Natural killer cell (primary cell): ENCODE data around the gene ZMIZ1. TPM values are rescaled to one million over a fixed set of nuclear protein-coding genes. Genes with fewer than 3 reads are reported as not detected.
A peak's percentile ranks its signal among the peaks of the same experiment; 100 is the strongest.

Source experiments
- ATAC-seq, 3 donors: fragments of 150-1000 bp in 2 of 3; fragments of 200-7000 bp in 1 of 3; cut with Tn5 transposase; 1 replicate in 1 of 3; 2 replicates in 2 of 3; pipeline ENCODE4 v1.10.0; 2021; ENCODE audit warnings: mild to moderate bottlenecking in 2 of 3, moderate library complexity in 2 of 3
- DNase-seq, 2 donors: peaks; one replicate each; pipeline versions ENCODE4 v3.0.0 to v3.0.0-alpha.2; 2013 to 2021; ENCODE audit warnings: mixed read lengths in 1 of 2
- H3K27ac ChIP-seq: one replicate; pipeline ENCODE4 v1.5.1; 2013; ENCODE audit warnings: mild to moderate bottlenecking, low read length
- H3K27me3 ChIP-seq: one replicate; pipeline ENCODE4 v1.6.1; 2013; ENCODE audit warnings: low read length; ENCODE audit not compliant: control insufficient read depth, insufficient read depth
- H3K36me3 ChIP-seq: one replicate; pipeline ENCODE4 v1.6.1; 2013; ENCODE audit warnings: low read length; ENCODE audit not compliant: control insufficient read depth, insufficient read depth
- H3K4me1 ChIP-seq: one replicate; pipeline ENCODE4 v1.6.1; 2013; ENCODE audit warnings: low read length; ENCODE audit not compliant: control insufficient read depth, insufficient read depth
- H3K4me3 ChIP-seq: one replicate; pipeline ENCODE4 v1.5.1; 2013; ENCODE audit warnings: low read length
- H3K9me3 ChIP-seq: one replicate; pipeline ENCODE4 v1.6.1; 2013; ENCODE audit warnings: low read length; ENCODE audit not compliant: control insufficient read depth, insufficient read depth
- H3K27ac Mint-ChIP-seq, 2 donors: one replicate each; pipeline ENCODE4 v1.8.0; 2022; ENCODE audit warnings: mild to moderate bottlenecking in 2 of 2, mixed read lengths in 2 of 2, moderate library complexity in 1 of 2
- H3K27me3 Mint-ChIP-seq, 2 donors: one replicate each; pipeline ENCODE4 v1.8.0; 2022; ENCODE audit warnings: low read depth in 2 of 2, mixed read lengths in 2 of 2
- H3K36me3 Mint-ChIP-seq: one replicate; pipeline ENCODE4 v1.8.0; 2022; ENCODE audit warnings: mixed read lengths
- H3K4me1 Mint-ChIP-seq, 2 donors: one replicate each; pipeline ENCODE4 v1.8.0; 2022; ENCODE audit warnings: mixed read lengths in 2 of 2
- H3K4me3 Mint-ChIP-seq: one replicate; pipeline ENCODE4 v1.8.0; 2022; ENCODE audit warnings: mild to moderate bottlenecking, moderate library complexity, mixed read lengths
- H3K9me3 Mint-ChIP-seq, 2 donors: one replicate each; pipeline ENCODE4 v1.8.0; 2022; ENCODE audit warnings: mixed read lengths in 2 of 2
- WGBS: methylation state at CpG from one replicate; pipeline ENCODE4 v1.1.7; 2013; ENCODE audit warnings: missing lambda C conversion rate; ENCODE audit not compliant: insufficient coverage; 5-methylcytosine and 5-hydroxymethylcytosine counted together
- intact Hi-C: fragments of 100-400 bp; cut with micrococcal nuclease; formaldehyde crosslinking; loops from one replicate; pipeline ENCODE4 v1.14.2; 2022
- total RNA-seq, 4 donors: library from RNA; stranded (reverse); fragments of 120-200 nt in 1 of 4; gene quantifications; one replicate each; pipeline versions ENCODE4 v1.2.3 to v1.2.4, GENCODE V29; 2013 to 2022
- TF ChIP-seq, protein P1 (sequence below): fragments of 200-600 bp; IDR thresholded peaks from one replicate; pipeline ENCODE4 v1.8.0; 2022; ENCODE audit warnings: antibody characterized with exemption

The ZMIZ1 gene
- total RNA-seq, 3 donors from 2014 or later (not counting 1 experiment from before 2014, with no cell fraction given), result 36.5 to 51.5 (median 37.9) TPM

DNA sequence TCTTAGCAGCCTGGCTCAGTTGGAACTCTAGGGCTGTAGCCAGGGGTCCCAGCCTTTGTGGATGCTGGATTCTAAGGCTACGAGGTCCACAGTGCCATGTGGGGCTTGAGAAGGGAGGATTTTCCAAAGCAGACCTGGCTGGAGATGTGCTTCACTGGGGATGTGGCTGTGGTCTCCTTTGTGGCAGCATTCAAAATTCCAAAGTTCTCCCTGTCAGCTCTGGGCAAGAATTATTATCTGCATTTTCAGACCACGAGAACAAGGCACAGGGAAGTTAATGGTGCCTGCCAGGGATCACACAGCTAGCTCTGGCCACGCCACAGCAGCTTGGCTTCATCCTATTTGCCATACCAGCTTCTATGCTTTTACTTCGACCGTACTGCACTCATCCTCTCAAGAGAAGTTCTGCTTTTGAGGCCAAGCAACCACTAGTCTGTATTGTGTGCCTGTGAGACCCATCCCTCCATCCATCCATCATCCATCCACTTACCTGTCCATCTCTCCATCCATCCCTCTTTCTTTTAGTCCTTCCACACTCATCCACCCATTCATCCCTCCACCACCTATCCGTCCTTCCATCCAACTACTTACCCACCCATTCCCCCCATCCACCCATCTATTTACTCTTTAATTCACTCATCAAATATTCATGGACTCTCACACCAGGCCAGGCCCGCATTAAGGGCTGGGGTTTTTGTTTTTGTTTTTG is 71.5 kb downstream of the ZMIZ1 start:
- Mint-ChIP-seq H3K36me3 (no peaks in the 10 kb centered on the region), H3K4me1 (peaks cover 55 to 90% of the 10 kb centered on the region in 2 donors), H3K27ac (peak overlapping the region; percentile 2 to 94), H3K9me3 (no peaks in the 10 kb centered on the region), H3K4me3 (peak overlapping the region; percentile 6), H3K27me3 (no peaks in the 10 kb centered on the region)
- H3K36me3 ChIP-seq, result peaks cover 2% of the 10 kb centered on the region
- H3K27ac ChIP-seq, result no peak overlapping the region
- TF ChIP-seq, protein P1, sequence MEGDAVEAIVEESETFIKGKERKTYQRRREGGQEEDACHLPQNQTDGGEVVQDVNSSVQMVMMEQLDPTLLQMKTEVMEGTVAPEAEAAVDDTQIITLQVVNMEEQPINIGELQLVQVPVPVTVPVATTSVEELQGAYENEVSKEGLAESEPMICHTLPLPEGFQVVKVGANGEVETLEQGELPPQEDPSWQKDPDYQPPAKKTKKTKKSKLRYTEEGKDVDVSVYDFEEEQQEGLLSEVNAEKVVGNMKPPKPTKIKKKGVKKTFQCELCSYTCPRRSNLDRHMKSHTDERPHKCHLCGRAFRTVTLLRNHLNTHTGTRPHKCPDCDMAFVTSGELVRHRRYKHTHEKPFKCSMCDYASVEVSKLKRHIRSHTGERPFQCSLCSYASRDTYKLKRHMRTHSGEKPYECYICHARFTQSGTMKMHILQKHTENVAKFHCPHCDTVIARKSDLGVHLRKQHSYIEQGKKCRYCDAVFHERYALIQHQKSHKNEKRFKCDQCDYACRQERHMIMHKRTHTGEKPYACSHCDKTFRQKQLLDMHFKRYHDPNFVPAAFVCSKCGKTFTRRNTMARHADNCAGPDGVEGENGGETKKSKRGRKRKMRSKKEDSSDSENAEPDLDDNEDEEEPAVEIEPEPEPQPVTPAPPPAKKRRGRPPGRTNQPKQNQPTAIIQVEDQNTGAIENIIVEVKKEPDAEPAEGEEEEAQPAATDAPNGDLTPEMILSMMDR, result no peak
- H3K4me3 ChIP-seq, result no peak overlapping the region
- H3K4me1 ChIP-seq, result peaks cover 80% of the 10 kb centered on the region
- WGBS, result 84% methylated on average over 7 of the region's 7 CpGs
- DNase-seq (no peak), ATAC-seq (no peak)
- H3K9me3 ChIP-seq, result no peaks in the 10 kb centered on the region
- H3K27me3 ChIP-seq, result no peaks in the 10 kb centered on the region
- intact Hi-C loops, result no loop called here

DNA sequence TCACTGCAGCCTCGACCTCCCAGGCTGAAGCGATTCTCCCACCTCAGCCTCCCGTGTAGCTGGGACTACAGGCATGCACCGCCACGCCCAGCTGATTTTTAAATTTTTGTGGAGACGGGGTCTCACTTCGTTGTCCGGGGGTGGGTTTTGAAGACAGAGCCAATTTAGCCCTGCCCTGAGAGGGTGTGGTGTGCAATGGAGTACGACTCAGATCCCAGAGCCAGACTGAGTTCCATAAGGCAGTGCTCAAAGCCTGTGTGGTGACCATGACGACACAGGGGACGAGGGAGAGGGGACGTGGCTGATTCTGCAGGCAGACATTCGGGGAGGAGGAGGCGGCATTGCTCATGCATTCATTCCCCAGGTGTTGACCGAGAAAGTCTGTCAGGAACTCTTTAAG is 72.1 kb downstream of the ZMIZ1 start:
- WGBS, result 93% methylated on average over 15 of the region's 15 CpGs
- Histone ChIP-seq H3K36me3 (peaks cover 2% of the 10 kb centered on the region), H3K9me3 (no peaks in the 10 kb centered on the region), H3K27me3 (no peaks in the 10 kb centered on the region), H3K4me1 (peaks cover 80% of the 10 kb centered on the region), H3K4me3 (no peak overlapping the region), H3K27ac (no peak overlapping the region)
- Mint-ChIP-seq H3K27me3 (no peaks in the 10 kb centered on the region), H3K9me3 (no peaks in the 10 kb centered on the region), H3K27ac (peak overlapping the region in 1 of 2 donors; percentile 94), H3K36me3 (no peaks in the 10 kb centered on the region), H3K4me1 (peaks cover 59 to 93% of the 10 kb centered on the region in 2 donors), H3K4me3 (no peak overlapping the region)
- intact Hi-C loops, result no loop called here
- ATAC-seq (no peak), DNase-seq (no peak)
- TF ChIP-seq, protein P1, result no peak

GRCh38 chr10:79142064-79142491 is 73.3 kb downstream of the ZMIZ1 start:
- no peaks in the 10 kb centered on the region for H3K27me3 Mint-ChIP-seq
- intact Hi-C loops, result no loop called here
- DNase-seq, result no peak
- peaks cover 54 to 93% of the 10 kb centered on the region in 2 donors for H3K4me1 Mint-ChIP-seq
- H3K9me3 Mint-ChIP-seq, result no peaks in the 10 kb centered on the region
- Histone ChIP-seq H3K4me1 (peaks cover 80% of the 10 kb centered on the region), H3K27ac (no peak overlapping the region), H3K36me3 (peaks cover 2% of the 10 kb centered on the region), H3K9me3 (no peaks in the 10 kb centered on the region), H3K27me3 (no peaks in the 10 kb centered on the region), H3K4me3 (no peak overlapping the region)
- TF ChIP-seq, protein P1, result no peak
- 89% methylated on average over 10 of the region's 10 CpGs for WGBS
- H3K36me3 Mint-ChIP-seq, result no peaks in the 10 kb centered on the region
- H3K27ac Mint-ChIP-seq, result peak overlapping the region in 1 of 2 donors; percentile 9
- no peak overlapping the region for H3K4me3 Mint-ChIP-seq
- no peak for ATAC-seq
